ENCODE data around the gene HNRNPA3.
A peak's percentile ranks its signal among the peaks of the same experiment; 100 is the strongest.

The HNRNPA3 gene

DNA sequence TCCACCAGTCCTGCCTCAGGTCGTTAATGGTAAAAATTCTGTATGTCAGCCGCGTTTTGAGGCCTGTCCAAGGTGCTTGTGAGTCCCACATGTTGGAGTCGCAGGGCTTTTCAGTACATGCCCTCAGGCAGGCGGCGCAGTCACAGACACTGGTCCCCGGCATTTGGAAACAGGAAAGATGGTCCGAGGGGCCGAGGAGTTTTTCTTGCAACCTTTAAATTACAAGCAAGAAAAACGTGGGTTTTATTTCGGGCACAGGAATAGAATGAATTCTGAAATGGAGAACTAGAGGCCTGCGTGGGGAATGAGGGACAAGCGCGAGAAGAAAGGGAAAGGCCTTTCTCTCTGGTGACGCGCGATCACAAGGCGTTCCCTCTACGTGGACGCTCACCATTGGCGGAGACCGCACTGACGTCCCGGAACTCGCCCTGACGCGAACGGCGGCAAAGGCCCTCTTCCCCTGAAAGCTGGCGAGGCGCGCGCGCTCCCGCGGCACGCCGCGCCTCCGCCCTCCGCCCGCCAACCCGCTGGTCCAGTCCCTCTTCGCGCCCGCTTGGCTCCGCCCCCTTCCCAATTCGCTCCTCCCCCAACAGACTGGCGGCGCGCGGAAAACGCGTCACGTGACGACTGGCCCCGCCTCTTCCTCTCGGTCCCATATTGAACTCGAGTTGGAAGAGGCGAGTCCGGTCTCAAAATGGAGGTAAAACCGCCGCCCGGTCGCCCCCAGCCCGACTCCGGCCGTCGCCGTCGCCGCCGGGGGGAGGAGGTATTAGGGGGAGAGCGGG is at the start of gene HNRNPA3:
TSS of gene HNRNPA3 (plus strand) at position 689 of the 785 bp plus-strand sequence. CDS start at position 695, 6 bp downstream.
- Histone ChIP-seq H3K4me1 (ENCODE audit: insufficient read depth, low read length, poor library complexity, severe bottlenecking) (peaks cover 41% of the 10 kb centered on the region), H3F3A (ENCODE audit: low read depth) (no peaks in the 10 kb centered on the region), H4K20me1 (ENCODE audit: insufficient read depth, low read length, poor library complexity, severe bottlenecking) (peaks cover 42% of the 10 kb centered on the region), H3K27me3 (ENCODE audit: insufficient read depth, low read length, poor library complexity, severe bottlenecking) (no peaks in the 10 kb centered on the region), H3K36me3 (ENCODE audit: insufficient read depth, low read length) (peaks cover 27% of the 10 kb centered on the region), H3K9ac (ENCODE audit: low read depth, low read length, poor library complexity, severe bottlenecking) (peak within 1 kb of the TSS; percentile 96), H3K9me3 (ENCODE audit: insufficient read depth, low read depth, low read length) (no peaks in the 10 kb centered on the region), H3K9me2 (replicated peaks; ENCODE audit: low read depth, low read length) (no peaks in the 10 kb centered on the region), H2AFZ (ENCODE audit: low read length) (peak within 1 kb of the TSS; percentile 80), H3K4me2 (ENCODE audit: low read depth, low read length, poor library complexity, severe bottlenecking) (peak within 1 kb of the TSS; percentile 82), H3K4me3 (ENCODE audit: low read length, poor library complexity, severe bottlenecking) (peak within 1 kb of the TSS; percentile 90), H3K79me2 (ENCODE audit: insufficient read depth, low read length) (peaks cover 63% of the 10 kb centered on the region)
- TF ChIP-seq, protein P1, sequence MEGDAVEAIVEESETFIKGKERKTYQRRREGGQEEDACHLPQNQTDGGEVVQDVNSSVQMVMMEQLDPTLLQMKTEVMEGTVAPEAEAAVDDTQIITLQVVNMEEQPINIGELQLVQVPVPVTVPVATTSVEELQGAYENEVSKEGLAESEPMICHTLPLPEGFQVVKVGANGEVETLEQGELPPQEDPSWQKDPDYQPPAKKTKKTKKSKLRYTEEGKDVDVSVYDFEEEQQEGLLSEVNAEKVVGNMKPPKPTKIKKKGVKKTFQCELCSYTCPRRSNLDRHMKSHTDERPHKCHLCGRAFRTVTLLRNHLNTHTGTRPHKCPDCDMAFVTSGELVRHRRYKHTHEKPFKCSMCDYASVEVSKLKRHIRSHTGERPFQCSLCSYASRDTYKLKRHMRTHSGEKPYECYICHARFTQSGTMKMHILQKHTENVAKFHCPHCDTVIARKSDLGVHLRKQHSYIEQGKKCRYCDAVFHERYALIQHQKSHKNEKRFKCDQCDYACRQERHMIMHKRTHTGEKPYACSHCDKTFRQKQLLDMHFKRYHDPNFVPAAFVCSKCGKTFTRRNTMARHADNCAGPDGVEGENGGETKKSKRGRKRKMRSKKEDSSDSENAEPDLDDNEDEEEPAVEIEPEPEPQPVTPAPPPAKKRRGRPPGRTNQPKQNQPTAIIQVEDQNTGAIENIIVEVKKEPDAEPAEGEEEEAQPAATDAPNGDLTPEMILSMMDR (conservative IDR thresholded peaks at IDR 0.05; ENCODE audit: low read length) = peak; percentile 30
- TF ChIP-seq EZH2phosphoT487 (IDR thresholded peaks at IDR 0.05; ENCODE audit: borderline replicate concordance) = no peak

DNA sequence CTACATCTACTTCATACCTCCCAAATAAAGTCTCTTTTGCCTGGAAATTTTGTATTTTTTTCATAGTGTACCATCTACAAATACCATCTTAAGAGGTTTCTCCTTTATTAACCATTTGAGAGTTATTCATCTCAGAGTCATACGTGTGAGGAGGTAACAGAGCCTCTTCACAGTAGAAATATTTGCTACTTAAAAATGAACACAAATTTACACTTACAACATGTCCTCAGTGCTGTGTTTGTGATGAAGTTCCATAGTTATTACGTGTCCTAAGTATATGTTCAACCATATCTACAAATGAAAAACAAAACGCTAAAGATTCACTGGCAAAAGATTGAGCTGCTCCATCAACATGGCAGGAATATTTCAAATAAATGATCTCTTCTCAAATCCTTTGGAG is 48.5 kb upstream of the HNRNPA3 start:
- no peak for TF ChIP-seq EZH2phosphoT487 (IDR thresholded peaks at IDR 0.05; ENCODE audit: borderline replicate concordance)
- TF ChIP-seq, protein P1 (conservative IDR thresholded peaks at IDR 0.05; ENCODE audit: low read length) = no peak
- H2AFZ ChIP-seq (ENCODE audit: low read length) = peak overlapping the region; percentile 89
- H3K4me1 ChIP-seq (ENCODE audit: insufficient read depth, low read length, poor library complexity, severe bottlenecking) = peaks cover 14% of the 10 kb centered on the region
- no peaks in the 10 kb centered on the region for H3K27me3 ChIP-seq (ENCODE audit: insufficient read depth, low read length, poor library complexity, severe bottlenecking)
- H3K4me3 ChIP-seq (ENCODE audit: low read length, poor library complexity, severe bottlenecking) = peak overlapping the region; percentile 58
- no peaks in the 10 kb centered on the region for H3K9me2 ChIP-seq (replicated peaks; ENCODE audit: low read depth, low read length)
- no peaks in the 10 kb centered on the region for H4K20me1 ChIP-seq (ENCODE audit: insufficient read depth, low read length, poor library complexity, severe bottlenecking)
- H3K79me2 ChIP-seq (ENCODE audit: insufficient read depth, low read length) = no peaks in the 10 kb centered on the region
- no peaks in the 10 kb centered on the region for H3F3A ChIP-seq (ENCODE audit: low read depth)
- H3K36me3 ChIP-seq (ENCODE audit: insufficient read depth, low read length) = no peaks in the 10 kb centered on the region
- peak overlapping the region; percentile 77 for H3K4me2 ChIP-seq (ENCODE audit: low read depth, low read length, poor library complexity, severe bottlenecking)
- no peaks in the 10 kb centered on the region for H3K9me3 ChIP-seq (ENCODE audit: insufficient read depth, low read depth, low read length)
- peak overlapping the region; percentile 44 for H3K9ac ChIP-seq (ENCODE audit: low read depth, low read length, poor library complexity, severe bottlenecking)

DNA sequence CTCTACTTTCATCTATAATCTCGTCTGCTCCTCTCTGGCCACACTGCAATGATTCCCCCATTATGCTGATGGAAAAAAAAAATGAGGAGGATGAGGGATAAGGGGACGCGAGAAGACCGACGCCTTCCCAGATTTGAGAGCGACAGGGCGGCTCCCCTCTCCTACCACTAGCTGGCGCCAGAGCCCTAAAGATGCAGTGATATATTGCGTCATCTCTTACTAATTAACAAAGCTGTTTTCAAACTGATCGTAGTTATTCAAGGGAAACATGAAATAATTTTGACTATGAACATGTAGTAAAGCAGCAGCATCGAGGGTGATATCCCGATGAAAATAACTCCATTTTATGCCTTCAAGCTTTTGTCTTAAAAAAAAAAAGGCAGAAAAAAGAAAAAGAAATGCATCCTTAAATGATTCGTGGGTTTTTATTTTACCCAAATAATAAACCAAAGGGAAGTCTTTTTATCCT is 48.0 kb upstream of the HNRNPA3 start:
- TF ChIP-seq, protein P1 (conservative IDR thresholded peaks at IDR 0.05; ENCODE audit: low read length) = peak; percentile 100
- no peak for TF ChIP-seq EZH2phosphoT487 (IDR thresholded peaks at IDR 0.05; ENCODE audit: borderline replicate concordance)
- no peaks in the 10 kb centered on the region for H3K36me3 ChIP-seq (ENCODE audit: insufficient read depth, low read length)
- peaks cover 19% of the 10 kb centered on the region for H3K4me1 ChIP-seq (ENCODE audit: insufficient read depth, low read length, poor library complexity, severe bottlenecking)

More for the DNA sequence above, 48.0 kb upstream of the HNRNPA3 start:
- H3K4me2 ChIP-seq (ENCODE audit: low read depth, low read length, poor library complexity, severe bottlenecking) = peak overlapping the region; percentile 77
- H4K20me1 ChIP-seq (ENCODE audit: insufficient read depth, low read length, poor library complexity, severe bottlenecking) = no peaks in the 10 kb centered on the region
- no peaks in the 10 kb centered on the region for H3K79me2 ChIP-seq (ENCODE audit: insufficient read depth, low read length)
- H3K4me3 ChIP-seq (ENCODE audit: low read length, poor library complexity, severe bottlenecking) = peak overlapping the region; percentile 58
- no peaks in the 10 kb centered on the region for H3F3A ChIP-seq (ENCODE audit: low read depth)
- peak overlapping the region; percentile 89 for H2AFZ ChIP-seq (ENCODE audit: low read length)
- no peaks in the 10 kb centered on the region for H3K27me3 ChIP-seq (ENCODE audit: insufficient read depth, low read length, poor library complexity, severe bottlenecking)
- no peaks in the 10 kb centered on the region for H3K9me3 ChIP-seq (ENCODE audit: insufficient read depth, low read depth, low read length)
- no peaks in the 10 kb centered on the region for H3K9me2 ChIP-seq (replicated peaks; ENCODE audit: low read depth, low read length)
- H3K9ac ChIP-seq (ENCODE audit: low read depth, low read length, poor library complexity, severe bottlenecking) = peak overlapping the region; percentile 44
